GM12801 (cell line): ENCODE results near the gene TTC14.

ENCODE experiments used
- TF ChIP-seq, protein P1 (sequence below): IDR thresholded peaks from one replicate; pipeline ENCODE4 v1.5.1; 2011; ENCODE audit warnings: control low read depth; ENCODE audit not compliant: insufficient read length; ENCODE audit errors: extremely low read depth

TTC14 gene

DNA sequence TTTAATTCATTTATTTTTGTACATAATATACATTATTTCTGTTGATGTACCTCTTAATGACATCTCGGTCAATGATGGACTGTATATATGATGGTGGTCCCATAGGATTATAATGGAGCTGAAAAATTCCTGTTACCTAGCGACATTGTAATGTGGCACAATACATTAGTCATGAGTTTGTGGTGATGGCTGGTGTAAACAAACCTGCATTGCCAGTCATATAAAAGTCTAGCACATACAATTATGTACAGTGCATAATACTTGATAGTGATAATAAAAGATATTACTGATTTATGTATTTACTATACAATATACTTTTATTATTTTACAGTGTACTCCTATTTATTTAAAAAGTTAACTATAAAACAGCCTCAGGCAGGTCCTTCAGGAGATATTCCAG, 15.1 kb downstream of the TTC14 start:
- TF ChIP-seq, protein P1, sequence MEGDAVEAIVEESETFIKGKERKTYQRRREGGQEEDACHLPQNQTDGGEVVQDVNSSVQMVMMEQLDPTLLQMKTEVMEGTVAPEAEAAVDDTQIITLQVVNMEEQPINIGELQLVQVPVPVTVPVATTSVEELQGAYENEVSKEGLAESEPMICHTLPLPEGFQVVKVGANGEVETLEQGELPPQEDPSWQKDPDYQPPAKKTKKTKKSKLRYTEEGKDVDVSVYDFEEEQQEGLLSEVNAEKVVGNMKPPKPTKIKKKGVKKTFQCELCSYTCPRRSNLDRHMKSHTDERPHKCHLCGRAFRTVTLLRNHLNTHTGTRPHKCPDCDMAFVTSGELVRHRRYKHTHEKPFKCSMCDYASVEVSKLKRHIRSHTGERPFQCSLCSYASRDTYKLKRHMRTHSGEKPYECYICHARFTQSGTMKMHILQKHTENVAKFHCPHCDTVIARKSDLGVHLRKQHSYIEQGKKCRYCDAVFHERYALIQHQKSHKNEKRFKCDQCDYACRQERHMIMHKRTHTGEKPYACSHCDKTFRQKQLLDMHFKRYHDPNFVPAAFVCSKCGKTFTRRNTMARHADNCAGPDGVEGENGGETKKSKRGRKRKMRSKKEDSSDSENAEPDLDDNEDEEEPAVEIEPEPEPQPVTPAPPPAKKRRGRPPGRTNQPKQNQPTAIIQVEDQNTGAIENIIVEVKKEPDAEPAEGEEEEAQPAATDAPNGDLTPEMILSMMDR, result no peak

DNA sequence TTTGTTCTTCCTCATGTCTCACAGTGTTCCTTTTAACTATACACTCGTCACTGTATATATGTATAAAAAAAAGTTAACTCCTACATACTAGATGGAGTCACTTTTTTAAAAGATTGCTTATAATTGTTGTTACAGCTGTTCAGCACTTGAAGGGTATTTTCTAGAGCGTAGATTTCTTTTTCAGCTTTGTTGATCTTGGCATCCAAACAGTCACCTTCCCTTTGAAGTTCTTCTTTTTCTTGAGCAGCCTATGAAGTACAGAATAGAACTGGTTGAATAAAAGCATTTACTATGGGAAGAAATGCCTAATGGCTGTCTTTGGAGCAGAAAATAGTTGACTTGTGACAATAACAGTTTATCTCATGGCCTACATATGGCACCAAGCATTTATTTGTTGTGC, 17.8 kb downstream of the TTC14 start:
- TF ChIP-seq, protein P1, result no peak

DNA sequence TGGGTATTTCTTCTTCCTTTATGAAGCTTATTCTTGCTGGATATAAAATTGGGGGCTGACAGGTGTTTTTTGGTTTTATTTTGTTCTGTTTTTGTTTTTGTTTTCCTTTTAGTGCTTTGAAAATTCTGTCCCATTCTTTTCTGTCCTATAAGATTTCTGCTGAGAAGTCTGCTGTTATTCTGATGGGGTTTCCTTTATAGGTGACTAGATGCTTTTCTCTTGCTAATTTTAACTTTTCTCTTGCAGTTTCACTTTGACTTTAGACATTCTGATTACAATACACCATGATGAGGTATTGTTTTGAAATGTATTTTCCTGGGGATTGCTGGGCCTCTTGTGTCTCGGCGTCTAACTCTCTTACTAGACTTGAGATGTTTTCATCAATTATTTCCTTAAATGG, 22.8 kb downstream of the TTC14 start:
- TF ChIP-seq, protein P1, result no peak

DNA sequence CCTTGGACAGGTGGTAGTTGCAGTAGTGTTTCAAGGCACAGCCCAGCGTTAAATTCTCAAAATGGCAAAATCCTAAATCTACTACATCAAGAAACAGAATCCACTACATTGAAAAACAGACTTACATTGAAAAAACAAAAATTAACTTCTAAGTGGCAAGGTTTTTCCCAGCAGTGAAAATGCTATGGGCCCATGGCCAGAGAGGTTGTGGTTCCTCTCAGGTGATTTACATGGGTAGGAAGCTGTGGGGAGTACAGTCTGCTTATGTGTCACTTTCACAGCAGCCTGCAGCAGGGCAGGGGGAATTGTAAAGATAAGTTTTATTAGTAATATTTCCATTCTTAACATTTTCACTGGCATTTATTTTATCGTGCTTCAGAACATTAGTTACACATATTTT, 24.9 kb downstream of the TTC14 start:
- TF ChIP-seq, protein P1, result no peak

DNA sequence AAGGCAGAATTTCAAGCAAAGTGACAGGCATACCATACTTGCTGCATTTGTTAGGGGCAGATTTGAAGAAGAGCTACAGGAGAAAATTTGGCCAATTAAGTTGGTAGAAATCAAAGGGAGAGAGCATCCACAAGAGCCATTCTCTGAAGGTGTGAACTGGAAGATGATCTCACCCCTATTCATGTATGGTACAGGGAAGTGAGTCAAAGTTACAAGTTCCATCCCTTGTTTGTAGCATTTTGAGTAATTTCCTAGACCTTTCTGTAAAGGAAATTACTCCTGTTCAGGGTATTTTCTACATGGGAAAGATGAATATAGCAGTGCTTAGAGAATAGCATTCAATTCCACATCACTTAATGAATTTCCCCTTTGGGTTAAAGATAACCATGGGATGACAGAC, 28.4 kb downstream of the TTC14 start:
- TF ChIP-seq, protein P1, result no peak

DNA sequence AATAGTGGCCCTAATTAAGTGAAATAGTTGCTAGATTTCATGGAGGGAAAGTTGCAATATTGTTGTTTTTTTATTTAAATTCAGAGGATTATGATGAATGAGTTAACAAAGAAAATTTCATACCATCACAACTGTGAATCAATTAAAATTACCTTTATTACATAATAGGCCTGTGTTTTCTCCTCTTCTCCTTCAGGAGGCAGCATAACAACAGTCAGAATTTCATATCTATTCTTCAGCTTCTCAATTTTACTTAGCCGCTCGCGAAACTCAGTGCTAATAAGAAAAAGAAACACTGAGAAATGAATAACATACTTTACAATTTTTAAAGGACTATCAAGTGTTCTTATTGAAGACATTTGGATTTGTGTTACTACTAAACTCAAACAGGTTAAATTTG, 29.4 kb downstream of the TTC14 start:
- TF ChIP-seq, protein P1, result no peak

DNA sequence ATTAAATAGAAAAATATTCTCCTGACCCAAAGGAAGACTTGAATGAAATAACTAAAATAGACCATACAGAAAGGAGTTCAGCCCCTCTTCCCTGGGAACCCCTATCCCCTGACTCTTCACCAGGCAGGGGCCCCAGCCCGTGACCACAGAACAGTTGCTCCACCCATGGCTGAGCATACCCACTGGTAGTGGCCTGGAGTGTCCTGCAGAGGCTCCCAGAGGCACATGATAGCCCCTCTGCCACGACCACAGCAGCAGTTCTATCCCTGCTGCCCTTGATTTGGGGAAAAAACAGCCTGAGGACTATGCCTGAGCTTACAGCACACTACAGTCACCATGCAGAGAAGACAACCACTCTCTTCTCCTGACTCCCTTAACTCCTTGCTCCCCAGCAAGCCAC, 31.8 kb downstream of the TTC14 start:
- TF ChIP-seq, protein P1, result no peak

DNA sequence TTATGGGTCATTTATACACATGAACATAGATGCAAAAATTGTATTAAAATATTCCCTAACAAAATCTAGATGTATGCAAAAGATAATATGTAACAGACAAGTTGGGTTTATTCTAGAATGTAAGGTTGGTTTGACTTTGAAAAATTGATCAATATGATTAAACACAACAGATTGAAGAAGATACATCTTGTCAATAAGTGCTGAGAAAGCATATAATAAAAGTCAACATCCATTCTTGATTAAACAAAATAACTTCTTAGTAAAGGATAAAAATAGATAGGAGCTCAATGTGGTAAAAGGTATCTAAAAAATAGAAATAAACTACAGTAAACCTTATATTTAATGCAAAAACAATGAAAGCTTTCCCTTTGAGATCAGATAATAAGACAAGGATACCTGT, 39.0 kb downstream of the TTC14 start:
- TF ChIP-seq, protein P1, result no peak
